HG03457 (cell line): Measurements from ENCODE around the gene DDIT4.
"Not testable (repeated sequence)": the region's sequence is repeated elsewhere in the genome, so short reads cannot be mapped to it uniquely, and the experiment has no call there.

Experiments
- ATAC-seq: cut with Tn5 transposase; IDR thresholded peaks from one replicate; pipeline ENCODE4 v1.9.1; 2021; ENCODE audit warnings: moderate number of reproducible peaks; ENCODE audit not compliant: unreplicated experiment

DDIT4 gene, protein sequence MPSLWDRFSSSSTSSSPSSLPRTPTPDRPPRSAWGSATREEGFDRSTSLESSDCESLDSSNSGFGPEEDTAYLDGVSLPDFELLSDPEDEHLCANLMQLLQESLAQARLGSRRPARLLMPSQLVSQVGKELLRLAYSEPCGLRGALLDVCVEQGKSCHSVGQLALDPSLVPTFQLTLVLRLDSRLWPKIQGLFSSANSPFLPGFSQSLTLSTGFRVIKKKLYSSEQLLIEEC

GRCh38 chr10:72273410-72274212 lies at the start of gene DDIT4:
Gene DDIT4 (plus strand): TSS chr10:72273924. CDS start chr10:72274217, 293 bp downstream.
- ATAC-seq, result peak; percentile 82

- ATAC-seq, result not testable (repeated sequence)
Observed at GRCh38 chr10:72224191-72224590, 49.5 kb upstream of the DDIT4 start.

GRCh38 chr10:72226418-72227027 lies 47.2 kb upstream of the DDIT4 start:
- no peak for ATAC-seq

DNA sequence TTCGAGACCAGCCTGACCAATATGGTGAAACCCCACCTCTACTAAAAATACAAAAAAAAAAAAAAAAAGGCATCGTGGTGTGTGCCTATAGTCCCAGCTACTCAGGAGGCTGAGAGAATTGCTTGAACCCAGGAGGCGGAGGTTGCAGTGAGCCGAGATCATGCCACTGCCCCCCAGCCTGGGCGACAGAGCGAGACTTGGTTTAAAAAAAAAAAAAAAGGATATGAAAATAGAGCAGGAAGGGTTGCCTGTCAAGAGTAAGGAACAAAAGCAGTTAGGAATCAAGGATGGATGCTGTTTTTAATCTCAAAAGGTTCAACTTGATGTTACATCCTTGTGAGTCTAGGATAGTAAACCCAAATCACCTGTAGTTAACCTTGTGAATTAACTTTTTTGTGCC lies 45.9 kb upstream of the DDIT4 start:
- no peak for ATAC-seq

DNA sequence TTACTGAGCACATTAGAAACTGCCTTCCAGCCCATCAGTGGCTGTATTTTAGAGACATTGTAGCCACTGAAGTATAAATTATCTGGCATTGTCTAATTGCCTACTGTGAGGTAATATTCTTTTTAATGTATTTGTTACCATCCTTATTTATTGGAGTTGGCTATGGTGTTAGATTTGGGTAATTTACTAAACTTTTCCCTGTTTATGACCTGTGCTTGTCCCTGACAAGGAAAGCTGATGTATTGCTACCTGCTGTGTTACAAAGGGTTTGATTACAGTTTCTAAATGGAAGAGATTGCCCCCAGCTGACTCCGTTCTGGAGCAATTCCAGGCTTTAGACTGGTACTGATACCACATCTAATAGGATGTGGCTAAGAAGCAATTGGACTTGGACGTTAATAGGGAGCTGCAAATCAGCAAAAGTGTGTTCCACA lies 45.4 kb upstream of the DDIT4 start:
- ATAC-seq, result no peak

- no peak for ATAC-seq
Observed at GRCh38 chr10:72229261-72230251, 44.2 kb upstream of the DDIT4 start.

GRCh38 chr10:72233621-72234020 lies 40.1 kb upstream of the DDIT4 start:
- ATAC-seq, result no peak

DNA sequence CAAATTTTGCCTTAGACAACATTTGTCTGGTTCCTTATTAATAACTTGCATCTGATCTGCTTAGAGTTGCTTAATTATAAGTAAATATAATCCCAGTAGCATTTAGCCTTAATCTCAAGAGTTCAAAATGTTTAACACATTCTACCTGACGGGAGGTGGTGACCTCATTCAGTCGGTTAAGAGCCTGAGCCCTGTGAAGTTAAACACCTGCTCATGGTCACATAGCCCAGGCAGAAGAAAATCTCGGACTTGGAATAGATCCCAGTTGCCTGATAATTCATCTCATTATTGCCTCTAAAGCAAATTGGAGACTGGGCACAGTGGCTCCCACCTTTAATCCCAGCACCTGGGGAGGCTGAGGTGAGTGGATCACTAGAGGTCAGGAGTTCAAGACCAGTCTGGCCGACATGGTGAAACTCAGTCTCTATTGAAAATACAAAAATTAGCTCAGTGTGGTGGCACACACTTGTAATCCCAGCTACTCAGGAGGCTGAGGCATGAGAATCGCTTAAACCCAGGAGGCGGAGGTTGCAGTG lies 39.1 kb upstream of the DDIT4 start:
- ATAC-seq, result no peak

DNA sequence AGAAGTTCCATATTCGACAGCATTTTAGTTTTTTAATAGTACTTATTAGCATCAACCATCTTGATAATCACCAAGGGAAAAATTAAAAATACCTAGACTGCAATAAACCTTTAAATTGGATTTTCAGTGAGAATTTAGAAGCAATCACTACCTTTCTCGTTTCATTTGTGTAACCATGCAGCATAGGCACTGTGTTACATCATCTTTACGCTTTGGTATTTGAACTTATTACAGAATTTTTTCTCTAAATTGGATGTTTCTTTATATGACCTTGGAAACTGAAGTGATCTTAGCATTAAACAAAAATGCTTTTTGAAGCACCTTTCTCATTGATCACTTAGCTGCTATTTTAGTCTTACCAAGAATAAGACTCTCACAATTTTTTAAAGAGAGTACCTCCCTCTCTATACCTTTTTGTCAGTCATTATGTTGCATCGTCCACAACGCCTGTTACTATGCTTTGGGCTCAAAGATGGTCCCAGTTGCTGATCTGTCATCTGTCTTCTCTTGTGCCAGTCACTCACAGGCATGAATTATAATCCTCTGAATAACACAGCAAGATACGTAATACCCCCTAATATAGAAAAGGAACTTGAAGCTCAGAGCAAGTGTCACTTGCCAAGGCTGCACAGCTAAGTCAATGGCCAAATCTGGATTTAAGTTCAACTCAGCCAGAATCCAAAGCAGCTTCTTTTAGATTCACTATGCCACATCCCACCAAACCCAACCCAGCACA lies 38.0 kb upstream of the DDIT4 start:
- ATAC-seq, result no peak

GRCh38 chr10:72238392-72239175 lies 35.1 kb upstream of the DDIT4 start:
- ATAC-seq, result no peak

GRCh38 chr10:72239409-72239808 lies 34.3 kb upstream of the DDIT4 start:
- ATAC-seq, result no peak

GRCh38 chr10:72240371-72240770 lies 33.4 kb upstream of the DDIT4 start:
- ATAC-seq, result no peak

GRCh38 chr10:72241691-72242252 lies 32.0 kb upstream of the DDIT4 start:
- no peak for ATAC-seq

DNA sequence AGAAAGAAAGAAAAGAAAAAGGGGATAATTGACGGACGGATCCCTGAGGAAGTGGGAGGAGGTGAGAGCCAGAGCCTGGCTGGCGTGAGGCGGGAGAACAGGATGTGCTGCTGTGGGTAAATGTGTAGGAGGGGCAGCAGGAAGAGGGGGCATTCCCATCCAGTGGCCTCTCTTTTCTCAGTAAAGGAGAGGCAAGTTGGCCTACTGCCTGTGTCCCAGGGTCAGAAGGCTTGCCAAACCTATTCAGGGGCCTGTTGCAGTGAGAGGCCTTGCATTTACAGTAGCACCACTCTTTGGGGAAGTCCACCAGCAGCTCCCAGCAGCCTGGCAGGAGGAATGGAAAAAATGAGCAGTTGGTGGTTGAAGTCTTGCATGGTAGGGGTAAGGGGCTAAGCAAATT lies 31.0 kb upstream of the DDIT4 start:
- ATAC-seq, result no peak

GRCh38 chr10:72243822-72244437 lies 29.8 kb upstream of the DDIT4 start:
- no peak for ATAC-seq

GRCh38 chr10:72244573-72245038 lies 29.1 kb upstream of the DDIT4 start:
- ATAC-seq, result no peak

DNA sequence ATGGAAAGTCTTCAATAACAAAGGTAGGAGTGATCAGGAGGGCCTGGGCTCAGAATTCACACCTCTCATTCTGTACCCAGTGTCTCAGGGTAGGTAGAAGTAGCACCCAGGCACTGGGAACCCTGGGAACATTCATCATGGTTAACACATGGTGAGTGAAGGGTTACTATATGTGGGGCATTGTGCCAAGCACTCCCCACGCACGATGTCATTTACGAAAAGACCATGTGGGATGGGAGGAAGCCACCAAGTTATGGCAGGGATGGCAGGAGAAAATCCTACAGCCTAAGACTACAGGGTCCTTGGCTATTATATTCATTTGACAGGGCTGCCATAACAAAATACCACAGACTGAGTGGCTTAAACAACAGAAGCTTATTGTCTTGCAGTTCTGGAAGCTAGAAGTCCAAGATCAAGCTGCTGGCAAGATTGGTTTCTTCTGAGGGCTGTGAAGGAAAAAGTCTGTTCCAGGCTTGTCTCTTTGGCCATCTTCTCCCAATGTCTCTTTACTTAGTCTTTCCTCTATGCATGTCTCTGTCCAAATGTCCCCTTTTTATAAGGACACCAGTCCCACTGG lies 27.7 kb upstream of the DDIT4 start:
- no peak for ATAC-seq
